Mammary epithelial cell (primary cell): ENCODE results near the gene TIAL1.

ENCODE experiments used
- EZH2 ChIP-seq: IDR thresholded peaks from 2 replicates; pipeline ENCODE4 v1.6.1; 2012; ENCODE audit warnings: low read length, inconsistent platforms, borderline replicate concordance
- TF ChIP-seq, protein P1 (sequence below), 2 donors: IDR thresholded peaks in 1 of 2; conservative IDR thresholded peaks in 1 of 2; 2 replicates each; pipeline ENCODE4 v1.5.1; 2011 to 2012; ENCODE audit warnings: inconsistent platforms in 2 of 2, low read length in 2 of 2, mild to moderate bottlenecking in 2 of 2, control low read depth in 1 of 2, low read depth in 1 of 2; ENCODE audit not compliant: insufficient read depth in 1 of 2; ENCODE audit errors: extremely low read depth in 1 of 2

DNA sequence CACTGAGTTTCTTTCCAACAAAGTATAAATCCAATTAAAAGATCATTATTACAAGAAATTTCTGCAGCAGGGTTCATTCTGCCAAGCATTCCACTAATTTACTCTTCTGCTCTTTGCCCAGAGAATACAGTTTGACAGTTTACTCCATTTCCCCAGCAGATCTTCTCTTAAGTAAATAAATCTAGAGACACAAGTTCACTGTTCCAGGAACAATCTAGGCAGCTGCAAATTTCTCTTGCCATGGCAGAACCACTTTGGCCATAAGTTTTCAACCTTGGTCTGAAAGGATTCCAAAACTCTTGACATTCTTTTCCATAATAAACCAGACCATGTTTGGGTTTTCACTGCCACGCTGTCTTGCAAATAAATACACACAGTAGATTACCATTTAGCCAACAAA, 65.7 kb downstream of the TIAL1 start:
- TF ChIP-seq, protein P1, sequence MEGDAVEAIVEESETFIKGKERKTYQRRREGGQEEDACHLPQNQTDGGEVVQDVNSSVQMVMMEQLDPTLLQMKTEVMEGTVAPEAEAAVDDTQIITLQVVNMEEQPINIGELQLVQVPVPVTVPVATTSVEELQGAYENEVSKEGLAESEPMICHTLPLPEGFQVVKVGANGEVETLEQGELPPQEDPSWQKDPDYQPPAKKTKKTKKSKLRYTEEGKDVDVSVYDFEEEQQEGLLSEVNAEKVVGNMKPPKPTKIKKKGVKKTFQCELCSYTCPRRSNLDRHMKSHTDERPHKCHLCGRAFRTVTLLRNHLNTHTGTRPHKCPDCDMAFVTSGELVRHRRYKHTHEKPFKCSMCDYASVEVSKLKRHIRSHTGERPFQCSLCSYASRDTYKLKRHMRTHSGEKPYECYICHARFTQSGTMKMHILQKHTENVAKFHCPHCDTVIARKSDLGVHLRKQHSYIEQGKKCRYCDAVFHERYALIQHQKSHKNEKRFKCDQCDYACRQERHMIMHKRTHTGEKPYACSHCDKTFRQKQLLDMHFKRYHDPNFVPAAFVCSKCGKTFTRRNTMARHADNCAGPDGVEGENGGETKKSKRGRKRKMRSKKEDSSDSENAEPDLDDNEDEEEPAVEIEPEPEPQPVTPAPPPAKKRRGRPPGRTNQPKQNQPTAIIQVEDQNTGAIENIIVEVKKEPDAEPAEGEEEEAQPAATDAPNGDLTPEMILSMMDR (conservative IDR thresholded peaks at IDR 0.05 in 1 of 2, IDR thresholded peaks at IDR 0.05 in 1 of 2; ENCODE audit: extremely low read depth in 1 of 2, insufficient read depth in 1 of 2, low read depth in 1 of 2, low read length in 2 of 2): no peak
- no peak for TF ChIP-seq EZH2
